Activated T-helper 9 cell treated with anti-CD3 and anti-CD28 coated beads, Interleukin-2, amount 50 U/mL, for 16 hours (primary cell): ENCODE data around the gene CHRNA5.
A peak's percentile ranks its signal among the peaks of the same experiment; 100 is the strongest.
"Not testable (repeated sequence)": the region's sequence is repeated elsewhere in the genome, so short reads cannot be mapped to it uniquely, and the experiment has no call there.

Experiments
- DNase-seq: peaks from one replicate; pipeline ENCODE4 v3.0.0-alpha.2; 2020; ENCODE audit warnings: low read depth

Gene CHRNA5

DNA sequence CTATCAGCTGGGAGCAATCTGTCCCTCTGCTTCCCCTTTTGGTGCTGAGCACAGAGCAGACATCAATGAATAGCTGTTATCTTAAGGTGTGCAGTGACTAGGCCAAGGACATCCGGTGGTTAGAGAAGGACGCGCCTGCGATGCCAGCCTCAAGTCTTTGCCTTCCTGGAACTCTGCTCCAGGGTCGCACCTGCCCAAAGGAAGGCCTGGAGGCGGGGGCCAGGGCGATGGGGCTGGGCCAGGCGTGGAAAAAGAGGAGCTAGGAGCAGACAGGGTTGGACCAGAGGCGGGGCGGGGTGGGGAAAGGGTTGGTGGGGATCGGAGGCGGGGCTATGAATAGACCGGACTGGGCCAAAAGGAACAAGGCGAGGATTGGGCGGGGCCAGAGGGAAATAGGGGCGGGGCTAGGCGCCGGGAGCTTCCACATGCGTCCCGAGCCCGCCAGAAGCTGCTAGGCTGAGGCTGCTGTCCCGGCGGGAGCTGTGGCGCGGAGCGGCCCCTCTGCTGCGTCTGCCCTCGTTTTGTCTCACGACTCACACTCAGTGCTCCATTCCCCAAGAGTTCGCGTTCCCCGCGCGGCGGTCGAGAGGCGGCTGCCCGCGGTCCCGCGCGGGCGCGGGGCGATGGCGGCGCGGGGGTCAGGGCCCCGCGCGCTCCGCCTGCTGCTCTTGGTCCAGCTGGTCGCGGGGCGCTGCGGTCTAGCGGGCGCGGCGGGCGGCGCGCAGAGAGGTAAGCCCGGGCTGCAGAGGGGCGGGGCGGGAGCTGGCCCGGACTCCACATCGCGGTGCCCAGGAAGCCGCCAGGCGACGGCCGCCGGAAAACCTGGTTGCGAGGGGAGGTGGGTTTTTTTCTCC lies at the start of gene CHRNA5:
CHRNA5 (plus strand) TSS at position 424 of the 854 bp plus-strand sequence; CDS start at position 624, 200 bp downstream.
- DNase-seq: peak; percentile 65

DNA sequence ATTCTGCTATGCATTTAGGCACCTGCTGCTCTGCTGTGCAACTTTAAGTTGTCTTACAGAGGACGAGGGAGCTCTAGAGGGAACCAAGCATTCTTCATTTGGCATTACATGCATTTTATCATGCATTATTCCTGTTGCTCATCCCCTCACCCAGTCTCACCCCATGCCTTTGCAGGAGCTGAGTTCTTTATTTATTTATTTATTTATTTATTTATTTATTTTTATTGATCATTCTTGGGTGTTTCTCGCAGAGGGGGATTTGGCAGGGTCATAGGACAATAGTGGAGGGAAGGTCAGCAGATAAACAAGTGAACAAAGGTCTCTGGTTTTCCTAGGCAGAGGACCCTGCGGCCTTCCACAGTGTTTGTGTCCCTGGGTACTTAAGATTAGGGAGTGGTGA lies 45.3 kb upstream of the CHRNA5 start:
- not testable (repeated sequence) for DNase-seq

DNA sequence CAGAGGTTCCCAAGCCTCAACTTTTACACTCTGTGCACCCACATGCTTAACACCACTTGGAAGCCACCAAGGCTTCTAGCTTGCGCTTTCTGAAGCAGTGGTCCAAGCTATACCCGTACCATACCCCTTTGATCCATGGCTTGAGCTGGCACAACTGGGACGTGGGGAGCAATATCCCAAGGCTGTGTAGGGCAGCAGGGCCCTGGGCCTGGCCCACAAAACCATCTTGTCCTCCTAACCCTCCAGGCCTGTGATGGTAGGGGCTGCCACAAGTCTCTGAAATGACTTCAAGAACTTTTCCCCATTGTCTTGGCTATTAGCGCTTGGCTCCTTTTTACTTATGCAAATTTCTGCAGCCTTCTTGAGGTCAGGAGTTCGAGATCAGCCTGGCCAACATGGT lies 41.1 kb upstream of the CHRNA5 start:
- no peak for DNase-seq

DNA sequence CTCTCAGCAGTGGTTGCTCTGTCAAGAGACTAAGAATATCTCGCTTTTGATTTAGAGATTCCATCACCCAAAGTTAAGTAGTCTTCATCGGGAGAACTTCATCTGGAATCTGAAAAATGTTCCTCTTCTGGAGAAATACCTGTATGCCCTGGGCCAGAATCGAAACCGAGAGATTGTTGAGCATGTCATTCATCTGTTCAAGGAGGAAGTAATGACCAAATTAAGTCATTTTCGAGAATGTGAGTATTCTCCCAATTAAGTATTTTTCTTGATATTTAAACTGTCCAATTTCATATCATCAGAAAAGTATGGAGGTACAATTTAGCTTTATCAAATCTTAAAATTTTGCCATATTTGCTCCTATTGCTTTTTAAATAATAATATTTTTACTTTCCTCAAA lies 38.0 kb upstream of the CHRNA5 start:
- DNase-seq: no peak

DNA sequence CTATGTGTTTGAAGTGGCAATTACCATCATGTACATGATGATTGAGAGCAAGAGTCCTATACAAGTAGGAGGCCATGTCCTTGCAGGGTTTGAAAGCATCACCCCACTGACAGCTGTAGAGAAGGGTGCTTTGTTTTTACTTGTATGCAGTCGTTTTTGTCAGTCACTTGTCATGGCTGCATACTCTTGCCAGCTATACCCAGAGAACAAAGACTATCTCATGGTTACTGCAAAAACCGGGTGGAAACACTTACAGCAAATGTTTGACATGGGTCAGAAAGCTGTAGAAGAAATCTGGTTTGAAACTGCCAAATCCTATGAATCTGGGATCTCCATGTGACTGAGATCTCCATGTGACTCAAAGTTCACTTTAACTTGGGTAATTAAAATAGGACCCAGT lies 32.0 kb upstream of the CHRNA5 start:
- DNase-seq: no peak

DNA sequence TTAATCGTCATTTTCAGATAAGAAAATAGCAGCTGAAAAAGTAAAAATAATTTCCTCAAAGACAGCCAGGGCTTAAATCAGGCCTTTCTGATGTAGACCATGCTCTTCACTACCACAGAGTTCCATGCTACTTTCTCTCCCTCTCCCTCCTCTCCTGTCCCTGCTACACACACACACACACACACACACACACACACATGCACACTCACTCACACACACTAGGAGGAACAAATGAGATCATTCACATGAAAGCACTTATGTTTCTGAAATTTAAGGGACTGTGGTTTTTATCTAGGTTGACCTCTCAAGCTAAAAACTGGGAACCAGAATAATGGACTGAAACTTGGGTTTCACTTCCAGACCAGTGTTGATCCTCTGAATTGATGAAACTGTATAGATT lies 29.2 kb upstream of the CHRNA5 start:
- no peak for DNase-seq

DNA sequence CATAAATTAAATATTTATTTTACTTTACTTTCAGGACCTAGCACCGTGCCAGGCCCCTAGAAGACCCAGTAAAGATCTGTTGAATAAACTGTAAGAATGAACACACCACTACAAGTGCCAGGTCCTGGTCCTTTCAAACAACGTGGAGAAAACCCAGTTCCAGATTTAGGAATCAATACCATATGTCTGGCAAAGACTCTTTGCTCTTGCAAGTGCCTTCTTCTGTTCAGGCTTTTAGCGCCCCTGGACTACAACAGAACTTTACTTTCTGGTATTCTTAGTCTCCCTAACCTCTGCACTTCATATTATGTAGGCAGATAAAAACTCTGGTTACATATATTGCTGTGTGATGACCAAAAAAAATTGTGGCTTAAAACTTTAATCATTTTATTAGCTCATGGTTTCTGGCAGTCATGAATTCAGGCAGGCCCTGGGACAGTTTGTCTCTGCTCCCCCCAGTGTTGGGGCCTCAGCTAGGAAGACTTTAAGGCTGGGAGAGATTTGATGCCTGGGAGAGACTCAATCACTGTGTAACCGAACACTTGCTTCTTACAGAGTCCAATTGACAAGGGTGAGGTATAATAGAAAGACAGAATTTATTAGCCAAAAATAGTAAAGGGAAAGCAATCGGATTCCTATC lies 27.9 kb upstream of the CHRNA5 start:
- DNase-seq: no peak

DNA sequence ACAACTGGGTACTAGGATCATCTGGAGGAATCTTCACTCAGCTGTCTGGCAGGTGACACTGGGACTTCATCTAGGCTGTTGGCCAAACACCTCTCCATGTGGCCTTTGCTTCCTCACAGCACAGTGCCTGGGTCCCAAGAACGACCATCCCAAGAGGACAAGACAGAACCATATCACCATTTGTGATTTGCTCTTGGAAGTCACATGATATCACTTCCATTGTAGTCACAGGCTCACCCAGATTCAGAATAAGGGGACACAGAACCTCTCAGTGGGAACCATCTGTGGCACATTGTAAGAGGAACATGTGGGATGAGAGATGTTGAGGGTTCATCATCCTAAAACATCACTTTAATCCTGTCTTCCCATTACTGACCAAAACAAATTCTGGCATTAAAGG lies 27.0 kb upstream of the CHRNA5 start:
- no peak for DNase-seq

DNA sequence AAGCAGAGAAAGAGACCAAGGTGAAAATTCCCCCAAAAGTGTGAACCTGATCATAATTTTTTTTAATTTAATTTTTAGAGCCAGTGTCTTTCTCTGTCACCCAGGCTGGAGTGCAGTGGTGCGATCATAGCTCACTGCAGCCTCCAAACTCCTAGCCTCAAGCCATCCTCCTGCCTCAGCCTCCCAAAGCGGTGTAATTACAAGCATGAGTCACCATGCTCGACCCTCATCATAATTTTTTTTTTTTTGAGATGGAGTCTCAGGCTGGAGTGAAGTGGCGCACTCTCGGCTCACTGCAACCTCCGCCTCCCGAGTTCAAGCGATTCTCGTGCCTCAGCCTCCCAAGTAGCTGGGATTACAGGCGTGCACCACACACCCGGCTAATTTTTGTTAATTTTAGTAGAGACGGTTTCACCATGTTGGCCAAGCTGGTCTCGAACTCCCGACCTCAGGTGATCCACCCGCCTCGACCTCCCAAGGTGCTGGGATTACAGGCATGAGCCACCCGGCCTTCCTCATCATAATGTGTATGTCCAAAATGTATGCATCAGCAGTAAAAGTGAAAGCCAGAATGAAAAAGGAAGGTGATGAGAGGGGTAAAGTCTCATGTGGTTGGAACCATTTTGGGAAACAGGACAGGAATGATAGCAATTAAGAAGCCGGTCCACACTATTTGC lies 25.7 kb upstream of the CHRNA5 start:
- not testable (repeated sequence) for DNase-seq

DNA sequence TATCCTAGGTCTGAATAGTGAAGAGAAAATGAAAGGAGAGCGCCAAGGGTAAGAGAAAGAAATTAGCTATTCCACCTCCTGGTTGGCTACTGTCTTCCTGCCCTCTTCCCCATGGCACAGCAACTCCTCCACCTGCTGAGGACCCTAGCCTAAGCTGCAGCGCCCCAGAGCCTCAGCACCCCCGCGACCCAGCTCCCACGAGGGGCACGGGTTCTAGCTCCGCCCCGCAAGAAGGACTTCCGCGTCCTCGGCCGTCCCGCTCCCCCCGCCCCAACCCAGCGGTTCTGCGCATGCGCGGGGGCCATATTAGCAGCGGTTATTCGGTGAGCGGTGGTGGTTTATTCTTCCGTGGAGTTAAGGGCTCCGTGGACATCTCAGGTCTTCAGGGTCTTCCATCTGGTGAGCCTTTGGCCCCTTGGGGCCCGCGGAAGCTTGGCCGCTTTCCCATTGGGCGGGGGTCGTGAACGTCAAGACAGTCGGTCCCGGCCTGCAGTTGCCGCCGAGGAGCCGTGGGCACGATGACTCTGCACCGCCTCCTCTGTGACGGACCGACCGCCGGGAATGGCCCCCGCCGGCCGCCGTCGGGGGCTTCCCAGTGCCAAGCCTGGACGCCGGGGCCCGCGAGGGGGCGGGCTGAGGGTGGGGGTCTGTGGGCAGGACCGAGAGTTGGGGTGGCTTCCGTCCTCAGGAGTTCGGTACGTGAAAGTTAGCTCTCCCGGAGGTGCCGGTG lies 25.0 kb upstream of the CHRNA5 start, which contains the start of gene PSMA4:
PSMA4 (plus strand) TSS at position 304 of the 730 bp plus-strand sequence. CDS start 1,484 bp downstream, outside the sequence.
- peak; percentile 91 for DNase-seq

DNA sequence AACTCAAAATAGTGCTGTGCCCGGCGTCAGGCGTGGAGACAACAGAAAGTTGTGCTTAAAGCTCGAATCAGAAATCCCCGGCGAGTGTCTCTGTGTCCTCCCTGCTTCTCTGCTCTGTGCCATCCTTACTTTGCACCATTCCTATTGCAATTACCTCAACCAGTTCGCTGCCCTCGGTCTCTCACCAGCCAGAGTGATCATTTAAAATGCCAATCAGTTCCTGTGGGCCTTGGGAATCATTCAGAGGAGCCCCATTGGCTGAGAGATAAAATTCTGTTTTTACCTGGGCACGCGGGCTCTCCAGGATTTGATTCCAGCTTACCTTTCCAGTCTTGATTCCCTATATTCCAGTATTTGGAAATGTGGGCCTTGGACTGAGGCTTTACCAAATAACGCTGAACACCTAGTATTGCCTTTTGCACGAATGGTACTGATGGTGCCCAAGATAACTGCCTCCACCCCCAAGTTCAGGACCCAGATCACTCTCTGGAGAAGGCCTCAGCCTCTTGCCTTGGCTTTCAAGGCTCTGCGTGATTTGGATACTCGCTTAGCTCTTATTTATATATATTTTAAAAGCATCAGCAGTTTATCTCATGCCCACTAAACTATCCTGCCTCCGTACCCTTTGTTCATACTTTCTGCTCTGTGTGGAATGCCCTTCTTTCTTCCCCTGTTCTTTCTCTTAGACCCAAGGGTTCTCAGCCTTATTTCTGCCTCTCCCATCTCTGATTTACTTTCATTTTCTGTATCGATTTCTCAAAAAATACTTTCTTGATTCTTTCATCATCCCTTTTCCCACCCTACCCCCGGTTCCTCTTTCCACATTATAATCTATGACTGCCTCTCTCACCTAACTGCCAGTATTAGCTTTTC lies 24.2 kb upstream of the CHRNA5 start:
- DNase-seq: no peak

DNA sequence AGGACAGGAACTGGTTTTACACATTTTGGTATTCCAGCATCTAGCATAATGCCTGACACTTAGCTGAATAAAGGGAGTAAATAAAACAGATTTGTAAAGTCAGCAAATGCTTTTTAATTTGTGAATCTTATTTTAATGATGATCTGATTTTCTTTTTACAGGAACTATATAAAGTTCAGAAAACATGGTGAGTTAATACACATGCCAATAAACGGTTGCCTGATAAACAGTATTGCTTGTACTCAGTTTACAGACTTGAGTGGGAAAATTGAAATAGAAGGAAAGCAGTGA lies 23.6 kb upstream of the CHRNA5 start:
- no peak for DNase-seq

DNA sequence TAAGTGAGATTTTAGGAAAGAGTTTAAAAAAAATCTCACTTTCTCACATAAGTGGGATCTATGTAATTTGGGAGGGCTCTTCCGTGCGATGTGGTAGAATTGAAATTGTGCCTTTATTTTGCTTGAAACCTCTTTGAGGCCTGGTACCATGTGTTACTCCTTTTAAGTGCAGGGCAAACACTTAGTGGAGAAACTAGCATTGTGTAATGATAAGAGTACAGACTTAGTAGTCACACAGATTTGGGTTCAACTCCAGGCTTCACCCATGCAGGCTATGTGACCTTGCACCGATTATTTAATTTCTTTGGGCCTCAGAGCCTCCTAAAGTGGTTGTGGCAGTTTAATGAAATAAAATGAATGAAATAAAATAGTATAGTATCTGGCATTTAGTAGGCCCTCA lies 22.7 kb upstream of the CHRNA5 start:
- DNase-seq: no peak

DNA sequence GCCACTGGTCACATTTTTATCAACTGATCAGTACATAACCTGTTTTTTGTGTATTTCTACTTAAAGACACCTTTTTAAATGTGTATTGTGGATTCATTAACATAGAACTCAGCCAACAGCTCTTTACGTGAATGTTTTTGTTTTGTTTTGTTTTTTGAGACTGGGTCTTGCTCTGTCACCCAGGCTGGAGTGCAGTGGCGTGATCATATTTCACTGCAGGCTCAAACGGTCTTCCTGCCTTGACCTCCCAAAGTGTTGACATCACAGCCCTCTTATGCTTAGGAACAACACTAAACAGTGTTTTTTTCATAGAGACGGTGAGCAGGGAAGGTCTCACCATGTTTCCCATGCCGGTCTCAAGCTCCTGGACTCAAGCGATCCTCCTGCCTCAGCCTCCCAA lies 15.1 kb upstream of the CHRNA5 start:
- DNase-seq: no peak

DNA sequence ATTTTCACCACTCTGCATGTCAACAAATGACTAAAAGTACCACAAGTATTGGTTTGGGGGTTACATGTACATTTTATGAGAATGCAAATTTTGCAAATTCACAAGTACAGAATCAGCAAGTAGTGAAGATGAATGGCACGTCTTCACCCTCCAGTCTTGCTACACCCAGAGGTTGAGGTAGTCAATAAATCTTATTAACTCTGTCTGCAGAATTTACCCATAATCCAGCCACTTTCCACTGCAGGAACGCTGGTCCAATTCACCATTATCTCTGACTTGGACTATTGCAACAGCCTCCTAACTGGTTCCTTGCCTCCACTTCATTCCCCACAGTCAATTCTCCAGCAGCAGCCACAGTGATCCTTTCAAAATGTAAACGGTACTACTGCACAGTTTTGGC lies 14.5 kb upstream of the CHRNA5 start:
- DNase-seq: no peak

DNA sequence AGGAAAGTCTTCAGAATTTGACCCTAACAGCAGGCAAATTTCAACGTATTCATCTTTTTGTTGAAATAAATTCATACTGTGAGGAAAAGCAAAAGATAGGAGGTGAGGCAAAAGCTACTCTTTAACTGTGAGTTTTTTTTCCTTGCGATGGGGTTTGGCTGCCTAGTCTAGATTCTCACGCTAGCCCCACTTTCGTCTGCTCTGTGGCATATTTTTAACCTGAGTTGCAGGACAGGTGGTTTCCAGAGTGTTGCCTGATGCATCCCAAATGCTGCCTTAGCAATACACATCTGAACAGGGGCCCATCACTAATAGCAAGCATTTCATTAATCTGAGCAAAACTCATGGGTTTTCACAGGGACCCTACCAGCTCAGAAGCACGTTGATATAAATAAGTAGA lies 13.4 kb upstream of the CHRNA5 start:
- DNase-seq: no peak

DNA sequence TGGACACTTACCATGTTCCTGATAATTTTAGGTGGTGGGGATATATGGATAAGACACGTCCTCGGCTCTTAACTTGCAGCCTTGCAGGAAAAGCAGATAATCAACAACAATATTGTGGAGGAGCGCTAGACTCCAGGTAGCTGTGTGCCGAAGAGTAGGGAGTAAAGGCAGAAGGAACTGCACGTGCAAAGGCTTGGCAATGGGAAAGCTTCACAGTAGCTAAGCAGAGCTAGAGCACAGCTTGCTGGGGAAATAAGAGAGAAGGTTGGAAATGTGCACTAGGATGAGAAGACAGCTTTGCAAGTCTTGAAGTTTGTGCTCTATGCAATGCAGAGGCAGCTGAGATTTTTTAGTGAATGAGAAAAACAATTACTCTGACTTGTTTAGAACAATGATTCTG lies 12.7 kb upstream of the CHRNA5 start:
- no peak for DNase-seq

DNA sequence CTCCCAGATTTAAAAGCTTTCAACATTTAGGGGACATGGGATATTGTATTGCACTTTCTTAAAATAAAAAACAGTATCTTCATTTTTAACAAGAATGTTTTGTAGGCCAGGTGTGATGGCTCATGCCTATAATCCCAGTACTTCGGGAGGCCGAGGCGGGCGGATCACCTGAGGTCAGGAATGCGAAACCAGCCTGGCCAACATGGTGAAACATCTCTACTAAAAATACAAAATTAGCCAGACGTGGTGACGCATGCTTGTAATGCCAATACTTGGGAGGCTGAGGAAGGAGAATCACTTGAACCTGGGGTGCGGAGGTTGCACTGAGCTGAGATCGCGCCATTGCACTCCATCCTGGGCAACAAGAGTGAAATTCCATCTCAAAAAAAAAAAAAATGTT lies 5.1 kb upstream of the CHRNA5 start:
- DNase-seq: not testable (repeated sequence)

DNA sequence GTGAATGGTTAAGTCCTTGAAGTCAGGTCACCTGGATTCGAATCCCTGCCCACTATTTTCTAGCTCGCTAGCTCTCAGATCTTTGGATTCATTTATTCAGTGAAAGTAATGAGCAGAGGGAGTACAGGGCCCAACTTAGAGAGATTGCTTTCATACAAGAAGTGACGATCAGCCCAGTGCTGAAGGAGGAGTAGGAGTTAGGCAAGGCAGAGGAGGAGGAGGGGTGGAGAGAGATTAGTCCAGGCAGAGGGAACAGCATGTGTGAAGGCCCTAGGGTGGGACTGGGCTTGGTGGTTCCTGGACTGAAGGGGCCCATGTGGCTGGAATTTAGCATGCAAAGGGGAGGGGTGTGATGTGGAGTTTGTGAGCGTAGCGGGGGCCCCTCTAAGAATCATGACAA lies 3.8 kb upstream of the CHRNA5 start:
- no peak for DNase-seq

DNA sequence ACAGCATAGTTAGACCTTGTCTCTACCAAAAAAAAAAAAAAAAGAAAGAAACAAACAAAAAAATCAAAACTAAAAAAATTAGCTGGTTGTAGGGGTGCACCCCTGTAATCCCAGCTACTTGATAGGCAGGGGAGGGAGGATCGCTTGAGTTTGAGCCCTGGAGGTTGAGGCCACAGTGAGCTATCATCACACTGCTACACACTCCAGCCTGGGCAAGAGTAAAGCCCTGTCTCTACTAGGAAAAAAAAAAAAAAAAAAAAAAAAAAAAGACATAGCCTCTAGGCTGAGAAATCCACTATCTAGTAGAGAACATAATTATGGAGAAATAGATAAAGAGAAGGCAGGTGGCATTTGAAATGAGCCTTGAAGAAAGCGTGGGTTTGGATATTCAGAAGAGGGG lies 2.2 kb upstream of the CHRNA5 start:
- no peak for DNase-seq

DNA sequence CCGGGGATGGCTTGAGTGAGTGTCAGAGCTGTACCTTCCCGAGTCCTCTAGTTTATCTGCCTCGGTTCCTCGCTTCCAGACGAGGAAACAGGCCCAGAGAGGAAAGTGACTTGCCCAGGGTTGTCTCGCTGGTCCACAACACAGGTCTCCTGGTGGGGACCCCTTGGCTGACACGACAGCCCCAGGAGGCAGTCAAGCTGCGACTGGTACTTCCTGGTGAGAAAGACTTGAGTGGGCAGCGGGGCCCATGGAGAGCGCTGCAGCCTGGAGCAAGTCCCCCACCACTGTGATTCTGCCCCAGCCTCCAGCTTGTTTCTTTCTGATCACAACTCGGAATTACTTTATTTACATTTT lies 600 bp upstream of the CHRNA5 start:
- no peak for DNase-seq
